Inferior parietal cortex (tissue), 1 donor: ENCODE data around the gene PARP9.

Experiments used
- DNase-seq: peaks from one replicate; pipeline ENCODE4 v3.0.0-alpha.2; 2016; ENCODE audit errors: extremely low spot score

The PARP9 gene

GRCh38 chr3:122484985-122485384 is 79.1 kb downstream of the PARP9 start:
- DNase-seq: no peak

DNA sequence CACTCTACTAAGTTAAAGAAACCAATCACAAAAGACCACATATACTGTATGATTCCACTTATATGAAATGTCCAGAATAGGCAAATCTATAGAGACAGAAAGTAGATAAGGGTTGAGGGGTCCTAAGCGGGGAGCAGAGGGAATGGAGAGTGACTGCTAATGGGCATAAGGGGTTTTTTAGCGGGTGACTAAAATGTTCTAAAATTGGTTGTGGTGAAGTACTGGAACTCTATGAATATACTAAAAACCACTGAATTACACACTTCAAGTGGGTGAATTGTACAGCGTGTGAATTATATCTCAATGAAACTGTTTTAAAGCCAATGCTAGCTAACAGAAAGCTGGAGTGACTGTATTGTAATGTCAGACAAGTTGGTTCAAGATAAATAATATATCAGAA is 82.7 kb downstream of the PARP9 start:
- no peak for DNase-seq
